Suprapubic skin (tissue), 4 donors: ENCODE results near the gene PLCL1. TPM values are rescaled to one million over a fixed set of nuclear protein-coding genes. Genes with fewer than 3 reads are reported as not detected.

Experiments
- DNase-seq, 2 donors: peaks; one replicate each; pipeline ENCODE4 v3.0.0-alpha.2; 2019; ENCODE audit warnings: low spot score in 2 of 2
- H3K27ac ChIP-seq: fragments of 200-600 bp; sonication (generic); one replicate; pipeline ENCODE4 v1.5.1; 2019
- H3K27me3 ChIP-seq: fragments of 200-600 bp; sonication (generic); one replicate; pipeline ENCODE4 v1.5.1; 2019
- H3K36me3 ChIP-seq: fragments of 200-600 bp; sonication (generic); one replicate; pipeline ENCODE4 v1.5.1; 2019
- H3K4me1 ChIP-seq: fragments of 200-600 bp; sonication (generic); one replicate; pipeline ENCODE4 v1.5.1; 2019
- H3K4me3 ChIP-seq: fragments of 200-600 bp; sonication (generic); one replicate; pipeline ENCODE4 v1.5.1; 2019; ENCODE audit warnings: mild to moderate bottlenecking
- H3K9me3 ChIP-seq: fragments of 200-600 bp; sonication (generic); one replicate; pipeline ENCODE4 v1.5.1; 2019
- CTCF ChIP-seq, 2 donors: fragments of 200-600 bp in 1 of 2; fragments of 450-650 bp in 1 of 2; sonication (generic) in 1 of 2; IDR thresholded peaks; one replicate each; pipeline ENCODE4 v1.5.1; 2016 to 2019; ENCODE audit warnings: antibody characterized with exemption in 2 of 2, mild to moderate bottlenecking in 1 of 2, moderate library complexity in 1 of 2
- EP300 ChIP-seq: sonication (generic); formaldehyde crosslinking; IDR thresholded peaks from one replicate; pipeline ENCODE4 v1.6.1; 2017; ENCODE audit warnings: antibody characterized with exemption
- POLR2A ChIP-seq, 2 donors: fragments of 450-650 bp; IDR thresholded peaks; one replicate each; pipeline ENCODE4 v1.6.1; 2017; ENCODE audit warnings: antibody characterized with exemption in 2 of 2, mild to moderate bottlenecking in 2 of 2, moderate library complexity in 2 of 2
- POLR2AphosphoS5 ChIP-seq, 3 donors: sonication (generic); formaldehyde crosslinking; IDR thresholded peaks; one replicate each; pipeline ENCODE4 v1.6.1; 2017; ENCODE audit warnings: antibody characterized with exemption in 3 of 3
- WGBS: methylation state at CpG from one replicate; pipeline ENCODE4 v1.1.5; 2018; 5-methylcytosine and 5-hydroxymethylcytosine counted together
- total RNA-seq, 4 donors: library from RNA; depleted of rRNA; stranded (reverse); fragments of >200 nt; gene quantifications; one replicate each; pipeline ENCODE4 v1.1.0, GENCODE V29; 2016

PLCL1 gene
- total RNA-seq, 4 donors from 2014 or later, result 2.4 to 2.6 (median 2.5) TPM

GRCh38 chr2:197853549-197853948, 49.2 kb downstream of the PLCL1 start:
- TF ChIP-seq CTCF (IDR thresholded peaks at IDR 0.05) (no peak), POLR2AphosphoS5 (IDR thresholded peaks at IDR 0.05) (no peak), EP300 (no peak), POLR2A (IDR thresholded peaks at IDR 0.05) (no peak)
- WGBS, result 52% methylated on average over 1 of the region's 1 CpG
- no peak for DNase-seq
- Histone ChIP-seq H3K4me1 (peaks cover 15% of the 10 kb centered on the region), H3K27me3 (no peaks in the 10 kb centered on the region), H3K36me3 (no peaks in the 10 kb centered on the region), H3K27ac (no peak overlapping the region), H3K4me3 (no peak overlapping the region), H3K9me3 (no peaks in the 10 kb centered on the region)

- no peaks in the 10 kb centered on the region for H3K36me3 ChIP-seq
- H3K27ac ChIP-seq, result no peak overlapping the region
- no peaks in the 10 kb centered on the region for H3K9me3 ChIP-seq
- WGBS, result 93% methylated on average over 1 of the region's 1 CpG
- no peak overlapping the region for H3K4me3 ChIP-seq
- DNase-seq, result no peak
- TF ChIP-seq POLR2A (IDR thresholded peaks at IDR 0.05) (no peak), EP300 (no peak), CTCF (IDR thresholded peaks at IDR 0.05) (no peak), POLR2AphosphoS5 (IDR thresholded peaks at IDR 0.05) (no peak)
- H3K27me3 ChIP-seq, result no peaks in the 10 kb centered on the region
- H3K4me1 ChIP-seq, result peaks cover 4% of the 10 kb centered on the region
These were observed 53.2 kb downstream of the PLCL1 start for GRCh38 chr2:197857476-197858107.

GRCh38 chr2:197858607-197859140, 54.3 kb downstream of the PLCL1 start:
- no peaks in the 10 kb centered on the region for H3K4me1 ChIP-seq
- no peak for TF ChIP-seq EP300
- no peak for TF ChIP-seq CTCF (IDR thresholded peaks at IDR 0.05)
- no peak for TF ChIP-seq POLR2AphosphoS5 (IDR thresholded peaks at IDR 0.05)
- no peaks in the 10 kb centered on the region for H3K36me3 ChIP-seq
- no peak overlapping the region for H3K27ac ChIP-seq
- no peaks in the 10 kb centered on the region for H3K9me3 ChIP-seq
- H3K27me3 ChIP-seq, result no peaks in the 10 kb centered on the region
- DNase-seq, result no peak
- 83% methylated on average over 3 of the region's 3 CpGs for WGBS
- no peak overlapping the region for H3K4me3 ChIP-seq

- no peaks in the 10 kb centered on the region for H3K27me3 ChIP-seq
- H3K4me3 ChIP-seq, result no peak overlapping the region
- H3K27ac ChIP-seq, result no peak overlapping the region
- no peaks in the 10 kb centered on the region for H3K36me3 ChIP-seq
- no peak for TF ChIP-seq CTCF (IDR thresholded peaks at IDR 0.05)
- TF ChIP-seq EP300, result no peak
- TF ChIP-seq POLR2AphosphoS5 (IDR thresholded peaks at IDR 0.05), result no peak
- TF ChIP-seq POLR2A (IDR thresholded peaks at IDR 0.05), result no peak
- H3K4me1 ChIP-seq, result no peaks in the 10 kb centered on the region
- no peak for DNase-seq
- no peaks in the 10 kb centered on the region for H3K9me3 ChIP-seq
- 57% methylated on average over 1 of the region's 1 CpG for WGBS
These were observed 58.0 kb downstream of the PLCL1 start for GRCh38 chr2:197862246-197862955.

GRCh38 chr2:197863744-197864143, 59.4 kb downstream of the PLCL1 start:
- H3K4me3 ChIP-seq, result no peak overlapping the region
- no peaks in the 10 kb centered on the region for H3K27me3 ChIP-seq
- WGBS, result 78% methylated on average over 1 of the region's 1 CpG
- TF ChIP-seq EP300, result no peak
- TF ChIP-seq CTCF (IDR thresholded peaks at IDR 0.05), result no peak
- no peak for TF ChIP-seq POLR2A (IDR thresholded peaks at IDR 0.05)
- no peak for TF ChIP-seq POLR2AphosphoS5 (IDR thresholded peaks at IDR 0.05)
- H3K9me3 ChIP-seq, result no peaks in the 10 kb centered on the region
- no peak for DNase-seq
- H3K4me1 ChIP-seq, result no peaks in the 10 kb centered on the region
- H3K36me3 ChIP-seq, result no peaks in the 10 kb centered on the region
- no peak overlapping the region for H3K27ac ChIP-seq
